IMR-90 (cell line): ENCODE data around the gene ARMH1. TPM values are rescaled to one million over a fixed set of nuclear protein-coding genes. Genes with fewer than 3 reads are reported as not detected.

Experiments used
- ATAC-seq: fragments of 200-7000 bp; cut with Tn5 transposase; 2 replicates; pipeline ENCODE4 v1.9.1; 2020; ENCODE audit warnings: low read depth, mild to moderate bottlenecking, moderate library complexity
- BruUV-seq: library from RNA; stranded (reverse); fragments of 400-500 nt; replicated peaks from 2 replicates; lab custom pipeline; 2021; lab: Mats Ljungman, UMichigan
- CTCF ChIA-PET: fragments of 300-600 bp; formaldehyde crosslinking; extraction: SDS; loops from one replicate; lab custom pipeline; 2021; ENCODE audit warnings: antibody characterized with exemption; lab: Yijun Ruan, JAX
- POLR2A ChIA-PET: fragments of 300-600 bp; sonication (Branson Sonifier 250); formaldehyde crosslinking; loops from one replicate; lab custom pipeline; 2022; ENCODE audit warnings: antibody characterized with exemption; ENCODE audit not compliant: unreplicated experiment; lab: Charles Lee
- DNase-seq: peaks from one replicate; pipeline ENCODE4 v3.0.0; 2013
- H2AFZ ChIP-seq: replicated peaks from 2 replicates; pipeline ENCODE3; 2013; ENCODE audit warnings: low read length, mild to moderate bottlenecking; ENCODE audit not compliant: poor library complexity
- H2AK5ac ChIP-seq: 2 replicates; pipeline ENCODE4 v1.6.1; 2013; ENCODE audit warnings: low read depth, low read length, inconsistent platforms
- H2AK9ac ChIP-seq: replicated peaks from 2 replicates; pipeline ENCODE3; 2013; ENCODE audit warnings: mild to moderate bottlenecking, low read depth, low read length, moderate library complexity; ENCODE audit not compliant: poor library complexity
- H2BK120ac ChIP-seq: 2 replicates; pipeline ENCODE4 v1.6.1; 2013; ENCODE audit warnings: low read depth, low read length, inconsistent platforms
- H2BK15ac ChIP-seq: 3 replicates; pipeline ENCODE4 v1.6.1; 2013; ENCODE audit warnings: low read depth, low read length, inconsistent platforms
- H2BK20ac ChIP-seq: 2 replicates; pipeline ENCODE4 v1.6.1; 2013; ENCODE audit warnings: low read depth, mild to moderate bottlenecking, inconsistent platforms, low read length, moderate library complexity
- H2BK5ac ChIP-seq: 2 replicates; pipeline ENCODE4 v1.6.1; 2013; ENCODE audit warnings: mild to moderate bottlenecking, low read depth, low read length, inconsistent platforms; ENCODE audit not compliant: poor library complexity, severe bottlenecking
- H3K14ac ChIP-seq: replicated peaks from 2 replicates; pipeline ENCODE4 v1.6.1; 2013; ENCODE audit warnings: low read depth, low read length, inconsistent platforms
- H3K18ac ChIP-seq: 2 replicates; pipeline ENCODE4 v1.6.1; 2013; ENCODE audit warnings: low read depth, low read length, control low read depth
- H3K23ac ChIP-seq: 2 replicates; pipeline ENCODE4 v1.6.1; 2013; ENCODE audit warnings: low read depth, low read length, inconsistent platforms
- H3K27ac ChIP-seq: 2 replicates; pipeline ENCODE4 v1.5.1; 2013; ENCODE audit warnings: mild to moderate bottlenecking, control low read depth, low read length; ENCODE audit not compliant: insufficient read depth
- H3K27me3 ChIP-seq: 2 replicates; pipeline ENCODE4 v1.6.1; 2013; ENCODE audit warnings: low read length; ENCODE audit not compliant: control insufficient read depth, insufficient read depth
- H3K36me3 ChIP-seq: 2 replicates; pipeline ENCODE4 v1.6.1; 2013; ENCODE audit warnings: low read length, mixed read lengths; ENCODE audit not compliant: control insufficient read depth, insufficient read depth
- H3K4ac ChIP-seq: 2 replicates; pipeline ENCODE4 v1.6.1; 2013; ENCODE audit warnings: low read depth, low read length, inconsistent platforms
- H3K4me1 ChIP-seq: 2 replicates; pipeline ENCODE4 v1.6.1; 2013; ENCODE audit warnings: low read length, mixed read lengths; ENCODE audit not compliant: control insufficient read depth, insufficient read depth
- H3K4me2 ChIP-seq: 2 replicates; pipeline ENCODE4 v1.6.1; 2013; ENCODE audit warnings: low read depth, mild to moderate bottlenecking, control low read depth, low read length, moderate library complexity
- H3K4me3 ChIP-seq: 2 replicates; pipeline ENCODE4 v1.5.1; 2013; ENCODE audit warnings: low read depth, mild to moderate bottlenecking, control low read depth, low read length, moderate library complexity; ENCODE audit not compliant: insufficient read depth
- H3K56ac ChIP-seq: 2 replicates; pipeline ENCODE4 v1.6.1; 2013; ENCODE audit warnings: low read length, inconsistent platforms; ENCODE audit not compliant: insufficient read depth; ENCODE audit errors: extremely low read depth
- H3K79me1 ChIP-seq, 2 experiments: 2 replicates each; pipeline ENCODE4 v1.6.1; 2013; ENCODE audit warnings: low read length in 2 of 2, inconsistent platforms in 1 of 2, low read depth in 1 of 2
- H3K9ac ChIP-seq: 2 replicates; pipeline ENCODE4 v1.6.1; 2013; ENCODE audit warnings: low read depth, low read length, control low read depth
- H3K9me1 ChIP-seq: 2 replicates; pipeline ENCODE4 v1.6.1; 2013; ENCODE audit warnings: low read length, inconsistent platforms; ENCODE audit not compliant: insufficient read depth
- H3K9me3 ChIP-seq: 2 replicates; pipeline ENCODE4 v1.6.1; 2013; ENCODE audit warnings: low read length; ENCODE audit not compliant: control insufficient read depth, insufficient read depth
- H4K20me1 ChIP-seq: 2 replicates; pipeline ENCODE4 v1.6.1; 2013; ENCODE audit warnings: low read length, inconsistent platforms; ENCODE audit not compliant: insufficient read depth
- H4K5ac ChIP-seq: 2 replicates; pipeline ENCODE4 v1.6.1; 2013; ENCODE audit warnings: mild to moderate bottlenecking, low read depth, low read length, control low read depth
- H4K8ac ChIP-seq, 2 experiments: 2 replicates each; pipeline ENCODE4 v1.6.1; 2013; ENCODE audit warnings: low read depth in 2 of 2, low read length in 2 of 2, control low read depth in 1 of 2, inconsistent platforms in 1 of 2
- H4K91ac ChIP-seq: 2 replicates; pipeline ENCODE4 v1.6.1; 2013; ENCODE audit warnings: low read depth, low read length, inconsistent platforms; ENCODE audit not compliant: insufficient read depth
- CEBPB ChIP-seq: IDR thresholded peaks from 2 replicates; pipeline ENCODE4 v1.6.1; 2012; ENCODE audit warnings: low read depth, low read length, improper control_type of control experiment
- CHD1 ChIP-seq: IDR thresholded peaks from 2 replicates; pipeline ENCODE4 v1.6.1; 2012; ENCODE audit warnings: low read depth, low read length, improper control_type of control experiment
- MAZ ChIP-seq: IDR thresholded peaks from 2 replicates; pipeline ENCODE4 v1.6.1; 2012; ENCODE audit warnings: low read depth, mild to moderate bottlenecking, low read length, improper control_type of control experiment, moderate library complexity, borderline replicate concordance
- MXI1 ChIP-seq: IDR thresholded peaks from 2 replicates; pipeline ENCODE4 v1.6.1; 2012; ENCODE audit warnings: low read depth, mild to moderate bottlenecking, low read length, moderate library complexity, borderline replicate concordance
- NFE2L2 ChIP-seq: fragments of 150-350 bp; IDR thresholded peaks from 2 replicates; pipeline ENCODE4 v1.6.1; 2016; ENCODE audit warnings: low read depth, mild to moderate bottlenecking, low read length
- POLR2A ChIP-seq: IDR thresholded peaks from 2 replicates; pipeline ENCODE4 v1.6.1; 2012; ENCODE audit warnings: mild to moderate bottlenecking, low read depth, low read length
- RAD21 ChIP-seq: IDR thresholded peaks from 2 replicates; pipeline ENCODE4 v1.6.1; 2012; ENCODE audit warnings: low read length, improper control_type of control experiment
- RCOR1 ChIP-seq: IDR thresholded peaks from 2 replicates; pipeline ENCODE4 v1.6.1; 2012; ENCODE audit warnings: mild to moderate bottlenecking, low read length, improper control_type of control experiment; ENCODE audit not compliant: insufficient replicate concordance
- RFX5 ChIP-seq: IDR thresholded peaks from 2 replicates; pipeline ENCODE4 v1.8.0; 2012; ENCODE audit warnings: low read depth, mild to moderate bottlenecking, low read length, moderate library complexity
- SMC3 ChIP-seq: fragments of 150-350 bp; IDR thresholded peaks from 2 replicates; pipeline ENCODE4 v1.6.1; 2016; ENCODE audit warnings: low read depth, mild to moderate bottlenecking, antibody characterized with exemption, low read length, moderate library complexity
- WGBS, 2 experiments: methylation state at CpG; one replicate each; pipeline versions ENCODE4 v1.1.5 to v1.1.7; 2013; ENCODE audit warnings: missing lambda C conversion rate in 2 of 2; ENCODE audit not compliant: insufficient read length in 1 of 2; ENCODE audit errors: extremely low coverage in 2 of 2; 5-methylcytosine and 5-hydroxymethylcytosine counted together
- dilution Hi-C: fragments of 300-500 bp; cut with HindIII; formaldehyde crosslinking; loops from one replicate; pipeline ENCODE4 v1.14.3; 2018; ENCODE audit warnings: low sequenced_read_pairs; ENCODE audit not compliant: unreplicated experiment
- in situ Hi-C: fragments of 300-500 bp; cut with MboI; formaldehyde crosslinking; loops from 3 replicates; pipeline ENCODE4 v1.14.3; 2019; ENCODE audit warnings: low sequenced_read_pairs, inconsistent platforms, mixed read lengths
- intact Hi-C: fragments of 100-400 bp; cut with micrococcal nuclease; formaldehyde crosslinking; loops from 2 replicates; pipeline ENCODE4 v1.10.0; 2022
- polyA plus RNA-seq, 3 experiments: library from polyadenylated mRNA; depleted of rRNA; stranded (reverse); fragments of >200 nt; gene quantifications; 2 replicates each; pipeline ENCODE4 v1.2.3, GENCODE V29; 2012; ENCODE audit warnings: low replicate concordance in 1 of 3
- total RNA-seq: library from RNA; depleted of rRNA; stranded (reverse); fragments of >200 nt; gene quantifications from 2 replicates; pipeline ENCODE4 v1.2.3, GENCODE V29; 2012
- TF ChIP-seq, protein P1 (sequence below): fragments of 150-350 bp; IDR thresholded peaks from 2 replicates; pipeline ENCODE4 v1.6.1; 2016; ENCODE audit warnings: low read depth, mild to moderate bottlenecking, low read length, moderate library complexity, borderline replicate concordance
- TF ChIP-seq, protein P2 (sequence below): conservative IDR thresholded peaks from 2 replicates; pipeline ENCODE4 v1.5.1; 2012; ENCODE audit warnings: mild to moderate bottlenecking, low read depth, low read length, improper control_type of control experiment
- TF ChIP-seq, protein P3 (sequence below): fragments of 150-350 bp; IDR thresholded peaks from 2 replicates; pipeline ENCODE4 v1.6.1; 2017; ENCODE audit warnings: mild to moderate bottlenecking, antibody characterized with exemption, low read length, low read depth

The ARMH1 gene
- total and polyA plus RNA-seq, 2 of the 4 experiments (the other 2 are of a cell fraction), result 0.36 to 0.72 TPM

DNA sequence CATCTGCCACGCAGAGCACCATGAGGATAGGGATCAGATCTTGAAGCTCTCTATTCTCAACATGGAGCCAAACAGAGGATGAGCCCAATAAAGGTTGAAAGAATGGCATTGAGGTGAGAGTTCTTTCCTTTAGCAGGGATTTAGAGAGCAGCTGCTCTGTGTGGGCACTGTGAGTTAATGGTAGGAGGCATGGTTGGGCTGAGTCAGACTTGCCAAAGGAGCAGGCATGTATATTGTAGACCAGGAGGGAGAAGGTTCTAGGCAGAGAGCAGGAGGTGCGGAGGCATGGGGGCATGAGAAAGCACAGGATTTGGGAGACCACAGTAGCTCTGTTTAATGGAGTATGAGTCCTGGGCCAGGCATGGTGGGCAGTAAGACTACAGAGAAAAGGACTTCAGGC is 32.3 kb upstream of the ARMH1 start:
- Histone ChIP-seq H3K56ac (no peak overlapping the region), H2BK15ac (no peak overlapping the region), H2AFZ (no peak overlapping the region), H2BK5ac (no peak overlapping the region), H4K5ac (no peak overlapping the region), H3K27me3 (no peaks in the 10 kb centered on the region), H2AK9ac (no peak overlapping the region), H3K4ac (no peak overlapping the region), H3K4me2 (no peak overlapping the region), H3K36me3 (peaks cover 64% of the 10 kb centered on the region), H3K79me1 (peaks cover 16 to 47% of the 10 kb centered on the region in 2 experiments), H3K9ac (no peak overlapping the region), H3K23ac (no peak overlapping the region), H3K14ac (no peak overlapping the region), H4K91ac (no peak overlapping the region), H4K8ac (no peak overlapping the region), H2AK5ac (no peak overlapping the region), H3K18ac (no peak overlapping the region), H3K4me1 (peaks cover 19% of the 10 kb centered on the region), H2BK120ac (no peak overlapping the region), H4K20me1 (peaks cover 38% of the 10 kb centered on the region), H3K4me3 (no peak overlapping the region), H3K9me3 (no peaks in the 10 kb centered on the region), H3K9me1 (peaks cover 22% of the 10 kb centered on the region), H3K27ac (no peak overlapping the region), H2BK20ac (no peak overlapping the region)
- WGBS, 2 experiments, result 100% methylated on average over 2 of the region's 2 CpGs; no CpG with 5 or more reads in 1 of the 2 experiments
- dilution Hi-C loops, result no loop called here
- in situ Hi-C loops, result no loop called here
- ATAC-seq, result no peak
- CTCF ChIA-PET, result interaction anchor here (1.1 kb wide), 1 partner anchor 10 kb away, joined by 3 read pairs; no protein-coding TSS in a partner anchor
- BruUV-seq, result no TSS peak
- POLR2A ChIA-PET, result interaction anchor here (0.9 to 1.3 kb wide), 2 partner anchors 10 to 13 kb away, joined by 3 to 6 read pairs; no protein-coding TSS in a partner anchor
- intact Hi-C loops, result no loop called here
- no peak for TF ChIP-seq MXI1
- no peak for TF ChIP-seq RCOR1
- no peak for TF ChIP-seq CEBPB
- TF ChIP-seq POLR2A, result no peak
- no peak for TF ChIP-seq MAZ
- TF ChIP-seq, protein P1, sequence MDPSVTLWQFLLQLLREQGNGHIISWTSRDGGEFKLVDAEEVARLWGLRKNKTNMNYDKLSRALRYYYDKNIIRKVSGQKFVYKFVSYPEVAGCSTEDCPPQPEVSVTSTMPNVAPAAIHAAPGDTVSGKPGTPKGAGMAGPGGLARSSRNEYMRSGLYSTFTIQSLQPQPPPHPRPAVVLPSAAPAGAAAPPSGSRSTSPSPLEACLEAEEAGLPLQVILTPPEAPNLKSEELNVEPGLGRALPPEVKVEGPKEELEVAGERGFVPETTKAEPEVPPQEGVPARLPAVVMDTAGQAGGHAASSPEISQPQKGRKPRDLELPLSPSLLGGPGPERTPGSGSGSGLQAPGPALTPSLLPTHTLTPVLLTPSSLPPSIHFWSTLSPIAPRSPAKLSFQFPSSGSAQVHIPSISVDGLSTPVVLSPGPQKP, result no peak
- TF ChIP-seq, protein P2, sequence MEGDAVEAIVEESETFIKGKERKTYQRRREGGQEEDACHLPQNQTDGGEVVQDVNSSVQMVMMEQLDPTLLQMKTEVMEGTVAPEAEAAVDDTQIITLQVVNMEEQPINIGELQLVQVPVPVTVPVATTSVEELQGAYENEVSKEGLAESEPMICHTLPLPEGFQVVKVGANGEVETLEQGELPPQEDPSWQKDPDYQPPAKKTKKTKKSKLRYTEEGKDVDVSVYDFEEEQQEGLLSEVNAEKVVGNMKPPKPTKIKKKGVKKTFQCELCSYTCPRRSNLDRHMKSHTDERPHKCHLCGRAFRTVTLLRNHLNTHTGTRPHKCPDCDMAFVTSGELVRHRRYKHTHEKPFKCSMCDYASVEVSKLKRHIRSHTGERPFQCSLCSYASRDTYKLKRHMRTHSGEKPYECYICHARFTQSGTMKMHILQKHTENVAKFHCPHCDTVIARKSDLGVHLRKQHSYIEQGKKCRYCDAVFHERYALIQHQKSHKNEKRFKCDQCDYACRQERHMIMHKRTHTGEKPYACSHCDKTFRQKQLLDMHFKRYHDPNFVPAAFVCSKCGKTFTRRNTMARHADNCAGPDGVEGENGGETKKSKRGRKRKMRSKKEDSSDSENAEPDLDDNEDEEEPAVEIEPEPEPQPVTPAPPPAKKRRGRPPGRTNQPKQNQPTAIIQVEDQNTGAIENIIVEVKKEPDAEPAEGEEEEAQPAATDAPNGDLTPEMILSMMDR, result no peak
- TF ChIP-seq RFX5, result no peak
- TF ChIP-seq NFE2L2, result no peak
- no peak for TF ChIP-seq SMC3
- TF ChIP-seq CHD1, result no peak
- no peak for TF ChIP-seq RAD21
- TF ChIP-seq, protein P3, sequence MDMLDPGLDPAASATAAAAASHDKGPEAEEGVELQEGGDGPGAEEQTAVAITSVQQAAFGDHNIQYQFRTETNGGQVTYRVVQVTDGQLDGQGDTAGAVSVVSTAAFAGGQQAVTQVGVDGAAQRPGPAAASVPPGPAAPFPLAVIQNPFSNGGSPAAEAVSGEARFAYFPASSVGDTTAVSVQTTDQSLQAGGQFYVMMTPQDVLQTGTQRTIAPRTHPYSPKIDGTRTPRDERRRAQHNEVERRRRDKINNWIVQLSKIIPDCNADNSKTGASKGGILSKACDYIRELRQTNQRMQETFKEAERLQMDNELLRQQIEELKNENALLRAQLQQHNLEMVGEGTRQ, result no peak
- no peak for DNase-seq
